PC-3 (cell line): ENCODE measurements around the gene DNAH1. TPM values are rescaled to one million over a fixed set of nuclear protein-coding genes. Genes with fewer than 3 reads are reported as not detected.

Experiments used
- ATAC-seq: fragments of 200-7000 bp; cut with Tn5 transposase; 2 replicates; pipeline ENCODE4 v1.9.1; 2020; ENCODE audit warnings: mild to moderate bottlenecking, moderate library complexity
- BruUV-seq: library from RNA; stranded (reverse); fragments of 400-500 nt; replicated peaks from 2 replicates; lab custom pipeline; 2021; lab: Mats Ljungman, UMichigan
- CTCF ChIA-PET: fragments of 300-600 bp; sonication (Branson Sonifier 250); formaldehyde crosslinking; loops from one replicate; lab custom pipeline; 2022; ENCODE audit warnings: antibody characterized with exemption; lab: Charles Lee
- POLR2A ChIA-PET: fragments of 300-600 bp; sonication (Branson Sonifier 250); formaldehyde crosslinking; loops from one replicate; lab custom pipeline; 2022; ENCODE audit warnings: antibody characterized with exemption; ENCODE audit not compliant: unreplicated experiment; lab: Charles Lee
- DNase-seq: peaks from one replicate; pipeline ENCODE4 v3.0.0-alpha.2; 2015
- H2AFZ ChIP-seq: fragments of 300-600 bp; sonication (generic); 2 replicates; pipeline ENCODE4 v1.6.0; 2016; ENCODE audit warnings: antibody characterized with exemption, low read length
- H3F3A ChIP-seq: fragments of 300-600 bp; sonication (generic); one replicate; pipeline ENCODE4 v1.6.0; 2017; ENCODE audit warnings: antibody characterized with exemption, low read length, control low read depth, mild to moderate bottlenecking; ENCODE audit not compliant: unreplicated experiment
- H3K27ac ChIP-seq: fragments of 300-600 bp; sonication (generic); 2 replicates; pipeline ENCODE4 v1.5.1; 2016; ENCODE audit warnings: mild to moderate bottlenecking, low read length
- H3K27me3 ChIP-seq: fragments of 300-600 bp; sonication (generic); 2 replicates; pipeline ENCODE4 v1.6.1; 2016; ENCODE audit warnings: low read length, mixed read lengths
- H3K36me3 ChIP-seq: fragments of 300-600 bp; sonication (generic); 2 replicates; pipeline ENCODE4 v1.6.1; 2016; ENCODE audit warnings: low read depth, mixed run types, low read length, mixed read lengths
- H3K4me1 ChIP-seq: fragments of 300-600 bp; sonication (generic); 2 replicates; pipeline ENCODE4 v1.5.1; 2016; ENCODE audit warnings: low read length; ENCODE audit not compliant: insufficient read depth
- H3K4me2 ChIP-seq: fragments of 300-600 bp; sonication (generic); 2 replicates; pipeline ENCODE4 v1.6.0; 2016; ENCODE audit warnings: low read length
- H3K4me3 ChIP-seq: fragments of 300-600 bp; sonication (generic); 2 replicates; pipeline ENCODE4 v1.5.1; 2016; ENCODE audit warnings: mild to moderate bottlenecking, low read length, mixed read lengths
- H3K79me2 ChIP-seq: fragments of 300-600 bp; sonication (generic); 2 replicates; pipeline ENCODE4 v1.6.1; 2017; ENCODE audit warnings: low read length, mixed read lengths
- H3K9ac ChIP-seq: fragments of 300-600 bp; sonication (generic); 2 replicates; pipeline ENCODE4 v1.6.0; 2016; ENCODE audit warnings: mild to moderate bottlenecking, low read length
- H3K9me2 ChIP-seq: fragments of 300-600 bp; sonication (generic); replicated peaks from 2 replicates; pipeline ENCODE4 v1.6.1; 2016; ENCODE audit warnings: mixed run types, low read length, mixed read lengths
- H3K9me3 ChIP-seq: fragments of 300-600 bp; sonication (generic); 2 replicates; pipeline ENCODE4 v1.6.1; 2016; ENCODE audit warnings: low read length, mixed read lengths
- H4K20me1 ChIP-seq: fragments of 300-600 bp; sonication (generic); 2 replicates; pipeline ENCODE4 v1.6.1; 2016; ENCODE audit warnings: low read length, mixed read lengths
- EZH2 ChIP-seq: fragments of 300-600 bp; sonication (generic); IDR thresholded peaks from one replicate; pipeline ENCODE4 v1.6.1; 2017; ENCODE audit warnings: antibody characterized with exemption, mild to moderate bottlenecking, low read length; ENCODE audit not compliant: unreplicated experiment
- EZH2phosphoT487 ChIP-seq: fragments of 300-600 bp; sonication (generic); IDR thresholded peaks from 2 replicates; pipeline ENCODE4 v1.6.1; 2018; ENCODE audit warnings: mild to moderate bottlenecking, antibody characterized with exemption, low read length, borderline replicate concordance
- intact Hi-C: fragments of 100-400 bp; cut with micrococcal nuclease; formaldehyde crosslinking; loops from 2 replicates; pipeline ENCODE4 v1.9.0; 2023
- total RNA-seq: library from RNA; depleted of rRNA; stranded (reverse); fragments of >200 nt; gene quantifications from 2 replicates; pipeline ENCODE4 v1.2.3, GENCODE V29; 2014
- TF ChIP-seq, protein P1 (sequence below): fragments of 300-600 bp; sonication (generic); conservative IDR thresholded peaks from 2 replicates; pipeline ENCODE4 v1.5.1; 2017; ENCODE audit warnings: antibody characterized with exemption, low read depth, mild to moderate bottlenecking, low read length

The DNAH1 gene
- total RNA-seq, 1 experiment from 2014 or later: 2.2 TPM

GRCh38 chr3:52326976-52327375 is 10.9 kb downstream of the DNAH1 start:
- ATAC-seq (no peak), DNase-seq (no peak)
- Histone ChIP-seq H3K9me2 (no peaks in the 10 kb centered on the region), H3K79me2 (no peaks in the 10 kb centered on the region), H3K27me3 (no peaks in the 10 kb centered on the region), H3K9me3 (no peaks in the 10 kb centered on the region), H3K27ac (no peak overlapping the region), H3K4me3 (no peak overlapping the region), H3K36me3 (no peaks in the 10 kb centered on the region), H4K20me1 (no peaks in the 10 kb centered on the region), H3K4me1 (no peaks in the 10 kb centered on the region), H2AFZ (no peak overlapping the region), H3K9ac (no peak overlapping the region), H3K4me2 (no peak overlapping the region), H3F3A (no peaks in the 10 kb centered on the region)
- no TSS peak for BruUV-seq
- POLR2A ChIA-PET: no interaction called here
- TF ChIP-seq EZH2 (no peak), EZH2phosphoT487 (no peak)
- TF ChIP-seq, protein P1, sequence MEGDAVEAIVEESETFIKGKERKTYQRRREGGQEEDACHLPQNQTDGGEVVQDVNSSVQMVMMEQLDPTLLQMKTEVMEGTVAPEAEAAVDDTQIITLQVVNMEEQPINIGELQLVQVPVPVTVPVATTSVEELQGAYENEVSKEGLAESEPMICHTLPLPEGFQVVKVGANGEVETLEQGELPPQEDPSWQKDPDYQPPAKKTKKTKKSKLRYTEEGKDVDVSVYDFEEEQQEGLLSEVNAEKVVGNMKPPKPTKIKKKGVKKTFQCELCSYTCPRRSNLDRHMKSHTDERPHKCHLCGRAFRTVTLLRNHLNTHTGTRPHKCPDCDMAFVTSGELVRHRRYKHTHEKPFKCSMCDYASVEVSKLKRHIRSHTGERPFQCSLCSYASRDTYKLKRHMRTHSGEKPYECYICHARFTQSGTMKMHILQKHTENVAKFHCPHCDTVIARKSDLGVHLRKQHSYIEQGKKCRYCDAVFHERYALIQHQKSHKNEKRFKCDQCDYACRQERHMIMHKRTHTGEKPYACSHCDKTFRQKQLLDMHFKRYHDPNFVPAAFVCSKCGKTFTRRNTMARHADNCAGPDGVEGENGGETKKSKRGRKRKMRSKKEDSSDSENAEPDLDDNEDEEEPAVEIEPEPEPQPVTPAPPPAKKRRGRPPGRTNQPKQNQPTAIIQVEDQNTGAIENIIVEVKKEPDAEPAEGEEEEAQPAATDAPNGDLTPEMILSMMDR: no peak
- CTCF ChIA-PET: no interaction called here
- intact Hi-C loops: no loop called here

GRCh38 chr3:52327486-52328290 is 11.6 kb downstream of the DNAH1 start:
- ATAC-seq: no peak
- H4K20me1 ChIP-seq: no peaks in the 10 kb centered on the region
- intact Hi-C loops: no loop called here
- H3K4me1 ChIP-seq: no peaks in the 10 kb centered on the region
- no peaks in the 10 kb centered on the region for H3K79me2 ChIP-seq
- TF ChIP-seq, protein P1: no peak
- TF ChIP-seq EZH2phosphoT487 (no peak), EZH2 (no peak)
- DNase-seq: no peak
- H3K4me3 ChIP-seq: no peak overlapping the region
- H2AFZ ChIP-seq: no peak overlapping the region
- H3K27me3 ChIP-seq: no peaks in the 10 kb centered on the region
- no peak overlapping the region for H3K27ac ChIP-seq
- CTCF ChIA-PET: no interaction called here
- H3F3A ChIP-seq: no peaks in the 10 kb centered on the region
- H3K4me2 ChIP-seq: no peak overlapping the region
- no peak overlapping the region for H3K9ac ChIP-seq
- POLR2A ChIA-PET: no interaction called here
- no TSS peak for BruUV-seq
- H3K9me2 ChIP-seq: no peaks in the 10 kb centered on the region
- H3K36me3 ChIP-seq: no peaks in the 10 kb centered on the region
- H3K9me3 ChIP-seq: no peaks in the 10 kb centered on the region

DNA sequence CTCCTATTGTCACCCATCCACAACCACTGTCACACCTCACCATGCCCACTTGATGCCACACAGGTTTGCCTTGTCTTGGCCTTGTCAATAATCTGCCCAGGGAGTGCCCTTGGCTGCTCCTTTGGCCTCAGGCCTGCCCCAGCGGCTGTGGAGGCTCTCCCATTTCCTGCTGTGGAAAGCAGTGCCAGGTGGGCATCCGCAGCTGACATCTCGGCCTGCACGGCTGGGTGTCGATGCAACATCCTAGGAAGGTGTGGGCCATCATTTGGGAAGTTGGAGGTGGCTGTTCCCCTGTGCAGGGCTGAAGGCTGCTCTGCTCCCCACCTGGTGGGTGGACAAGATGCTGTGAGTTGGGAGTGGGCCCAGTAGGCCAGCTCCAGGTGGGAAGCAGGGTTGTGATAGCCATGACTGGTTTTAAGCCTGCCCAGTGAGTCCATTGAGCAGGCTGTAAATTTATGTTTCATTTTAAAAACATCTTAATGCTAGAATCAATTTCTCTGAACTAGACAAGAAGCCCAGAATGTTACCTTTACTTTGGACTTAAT is 12.5 kb downstream of the DNAH1 start:
- H3F3A ChIP-seq: peaks cover 2% of the 10 kb centered on the region
- intact Hi-C loops: no loop called here
- H3K4me2 ChIP-seq: no peak overlapping the region
- no peak for DNase-seq
- no peak overlapping the region for H3K9ac ChIP-seq
- H3K4me1 ChIP-seq: peaks cover 9% of the 10 kb centered on the region
- H3K27ac ChIP-seq: no peak overlapping the region
- no peak overlapping the region for H3K4me3 ChIP-seq
- H3K36me3 ChIP-seq: no peaks in the 10 kb centered on the region
- no peak for TF ChIP-seq EZH2phosphoT487
- TF ChIP-seq, protein P1: no peak
- no peaks in the 10 kb centered on the region for H3K27me3 ChIP-seq
- no TSS peak for BruUV-seq
- no peaks in the 10 kb centered on the region for H3K9me2 ChIP-seq
- POLR2A ChIA-PET: no interaction called here
- CTCF ChIA-PET: no interaction called here
- H2AFZ ChIP-seq: no peak overlapping the region
- H3K79me2 ChIP-seq: no peaks in the 10 kb centered on the region
- ATAC-seq: no peak
- H3K9me3 ChIP-seq: no peaks in the 10 kb centered on the region
- H4K20me1 ChIP-seq: no peaks in the 10 kb centered on the region
